Measurements from ENCODE around the gene MLLT10.

MLLT10 gene

GRCh38 chr10:21496343-21497176 is 37.5 kb upstream of the MLLT10 start:
- ChIA-PET CTCF (interaction anchor here (0.5 to 2.0 kb wide), 24 partner anchors 12 to 772 kb away, joined by 3 to 8 read pairs (median 4); no protein-coding TSS in a partner anchor), POLR2A (ENCODE audit: low non-redundant PET) (interaction anchor here (0.6 to 0.9 kb wide), 2 partner anchors 31 to 72 kb away, joined by 3 to 4 read pairs; no protein-coding TSS in a partner anchor)
- peak overlapping the region; percentile 92 for H3K27ac ChIP-seq
- peak; percentile 45 for TF ChIP-seq CTCF (conservative IDR thresholded peaks at IDR 0.05; ENCODE audit: low read depth)
- peak; percentile 41 for DNase-seq (ENCODE audit: low spot score)

- peak overlapping the region; percentile 92 for H3K27ac ChIP-seq
- peak; percentile 92 for DNase-seq (ENCODE audit: low spot score)
- POLR2A ChIA-PET (ENCODE audit: low non-redundant PET) = interaction anchor here (0.6 kb wide), 1 partner anchor 73 kb away, joined by 3 read pairs; no protein-coding TSS in a partner anchor
- CTCF ChIA-PET = interaction anchor here (0.6 to 1.8 kb wide), 11 partner anchors 21 to 297 kb away, joined by 3 to 8 read pairs (median 3); no protein-coding TSS in a partner anchor
- no peak for TF ChIP-seq CTCF (conservative IDR thresholded peaks at IDR 0.05; ENCODE audit: low read depth)
Observed at GRCh38 chr10:21497177-21497807, 36.7 kb upstream of the MLLT10 start.

GRCh38 chr10:21498377-21498776 is 35.7 kb upstream of the MLLT10 start:
- CTCF ChIA-PET = no interaction called here
- POLR2A ChIA-PET (ENCODE audit: low non-redundant PET) = no interaction called here
- H3K27ac ChIP-seq = no peak overlapping the region
- no peak for TF ChIP-seq CTCF (conservative IDR thresholded peaks at IDR 0.05; ENCODE audit: low read depth)
- DNase-seq (ENCODE audit: low spot score) = no peak

- POLR2A ChIA-PET (ENCODE audit: low non-redundant PET) = no interaction called here
- no peak overlapping the region for H3K27ac ChIP-seq
- TF ChIP-seq CTCF (conservative IDR thresholded peaks at IDR 0.05; ENCODE audit: low read depth) = no peak
- CTCF ChIA-PET = interaction anchor here (0.6 to 0.7 kb wide), 2 partner anchors 15 to 26 kb away, joined by 3 to 4 read pairs; no protein-coding TSS in a partner anchor
- DNase-seq (ENCODE audit: low spot score) = no peak
Observed at GRCh38 chr10:21498986-21499385, 35.0 kb upstream of the MLLT10 start.

- no peak for TF ChIP-seq CTCF (conservative IDR thresholded peaks at IDR 0.05; ENCODE audit: low read depth)
- DNase-seq (ENCODE audit: low spot score) = no peak
- no peak overlapping the region for H3K27ac ChIP-seq
- CTCF ChIA-PET = no interaction called here
- POLR2A ChIA-PET (ENCODE audit: low non-redundant PET) = no interaction called here
Observed at GRCh38 chr10:21499701-21500577, 34.1 kb upstream of the MLLT10 start.

GRCh38 chr10:21500578-21500910 is 33.5 kb upstream of the MLLT10 start:
- no peak overlapping the region for H3K27ac ChIP-seq
- POLR2A ChIA-PET (ENCODE audit: low non-redundant PET) = no interaction called here
- CTCF ChIA-PET = interaction anchor here (0.6 kb wide), 1 partner anchor 56 kb away, joined by 3 read pairs; no protein-coding TSS in a partner anchor
- DNase-seq (ENCODE audit: low spot score) = no peak
- no peak for TF ChIP-seq CTCF (conservative IDR thresholded peaks at IDR 0.05; ENCODE audit: low read depth)

Data from RWPE1 (cell line).